HG02678 (cell line): ENCODE measurements around the gene PSMD10.

Source experiments
- ATAC-seq: cut with Tn5 transposase; IDR thresholded peaks from one replicate; pipeline ENCODE4 v1.9.1; 2021; ENCODE audit warnings: mild to moderate bottlenecking, moderate library complexity; ENCODE audit not compliant: unreplicated experiment

Gene PSMD10

DNA sequence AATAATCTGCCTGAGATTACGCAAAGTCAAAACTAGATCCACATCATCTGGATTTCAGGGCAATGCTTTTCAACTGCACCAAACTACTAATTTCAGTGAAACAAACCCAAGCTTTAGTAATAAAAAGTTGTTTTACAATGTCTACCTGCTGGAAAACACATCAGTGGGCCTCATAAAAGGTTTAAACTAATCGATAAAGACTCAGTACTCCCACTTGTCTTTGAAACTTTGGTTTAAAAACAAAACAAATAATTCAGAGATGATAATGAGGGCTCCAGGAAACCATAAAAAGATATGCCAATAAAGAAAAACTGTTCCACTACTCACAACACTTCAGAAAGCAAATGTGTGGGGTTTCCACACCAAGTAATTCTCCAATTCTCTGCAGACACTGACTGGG lies 10.2 kb downstream of the PSMD10 start:
- ATAC-seq = no peak

DNA sequence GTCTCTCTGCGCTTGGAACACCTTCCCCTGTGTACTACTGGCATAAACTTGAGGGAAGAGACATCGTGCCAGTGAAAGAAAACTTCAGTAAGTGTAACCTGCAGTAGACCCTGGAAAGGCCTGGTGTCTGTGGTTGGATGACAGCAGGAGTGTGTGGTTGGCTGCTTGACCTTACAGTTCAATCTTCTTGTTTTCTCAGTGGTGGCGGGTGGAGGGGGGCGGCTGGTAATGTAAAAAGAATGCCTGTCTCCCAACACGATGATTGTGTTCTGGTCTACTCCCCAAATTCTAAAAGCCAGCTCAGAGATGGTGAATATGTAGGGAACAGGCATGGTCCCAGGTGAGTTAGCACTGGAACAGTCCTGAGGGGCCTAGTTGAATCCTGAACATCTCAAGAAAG lies 18.6 kb downstream of the PSMD10 start:
- ATAC-seq = no peak

DNA sequence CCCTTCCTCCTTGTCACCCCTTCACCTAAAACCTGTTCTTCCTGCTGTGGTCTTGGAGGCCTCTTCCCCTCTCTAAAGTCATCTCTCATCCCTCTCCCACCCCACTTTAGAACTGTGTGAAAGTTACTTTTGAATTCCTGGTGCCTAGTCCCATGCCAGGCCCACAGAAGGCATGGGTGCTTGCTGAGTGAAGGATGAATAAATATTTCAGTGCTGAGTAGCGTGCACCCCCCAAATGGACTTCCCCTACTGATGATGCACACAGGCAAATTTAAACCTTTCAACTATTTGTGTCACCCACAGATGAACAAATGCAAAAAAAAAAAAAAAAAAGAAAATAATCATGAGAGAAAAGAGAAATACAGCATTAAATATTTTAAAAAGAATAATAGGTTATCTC lies 19.8 kb downstream of the PSMD10 start:
- no peak for ATAC-seq

DNA sequence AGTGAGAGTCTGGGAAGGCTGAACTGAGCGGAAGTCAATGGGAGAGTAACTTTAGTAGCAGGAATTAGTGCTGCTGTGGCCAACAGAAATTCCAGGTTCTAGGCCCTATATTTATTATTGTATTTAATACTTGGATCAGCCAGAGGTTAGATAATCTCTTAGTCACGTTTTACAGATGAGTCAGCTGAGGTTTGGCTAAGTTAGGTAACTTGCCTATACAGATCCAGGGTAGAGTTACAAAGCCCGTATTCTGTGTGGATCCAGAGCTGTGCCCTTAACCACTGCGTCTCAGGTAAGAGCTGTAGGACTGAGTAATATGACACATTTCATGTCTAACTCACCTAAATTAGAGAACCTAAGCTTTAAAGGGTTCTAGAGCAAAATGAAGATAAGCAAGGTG lies 20.5 kb downstream of the PSMD10 start:
- no peak for ATAC-seq

DNA sequence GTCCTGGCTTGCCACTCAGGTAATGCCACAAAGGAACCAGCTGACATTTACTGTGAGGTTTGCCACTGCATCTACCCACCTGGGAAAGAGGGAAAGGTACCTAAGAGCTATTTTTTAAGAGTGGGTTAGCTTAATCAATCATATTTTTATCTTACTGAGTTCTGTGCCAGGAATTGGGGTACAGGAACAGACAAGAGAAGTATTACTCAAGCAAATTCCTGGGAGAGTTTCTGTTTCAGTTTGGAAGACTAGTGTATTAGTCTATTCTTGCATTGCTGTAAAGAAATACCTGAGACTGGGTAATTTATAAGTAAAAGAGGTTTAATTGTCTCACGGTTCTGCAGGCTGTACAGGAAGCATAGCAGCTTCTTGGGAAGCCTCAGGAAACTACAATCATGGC lies 23.2 kb downstream of the PSMD10 start:
- no peak for ATAC-seq

DNA sequence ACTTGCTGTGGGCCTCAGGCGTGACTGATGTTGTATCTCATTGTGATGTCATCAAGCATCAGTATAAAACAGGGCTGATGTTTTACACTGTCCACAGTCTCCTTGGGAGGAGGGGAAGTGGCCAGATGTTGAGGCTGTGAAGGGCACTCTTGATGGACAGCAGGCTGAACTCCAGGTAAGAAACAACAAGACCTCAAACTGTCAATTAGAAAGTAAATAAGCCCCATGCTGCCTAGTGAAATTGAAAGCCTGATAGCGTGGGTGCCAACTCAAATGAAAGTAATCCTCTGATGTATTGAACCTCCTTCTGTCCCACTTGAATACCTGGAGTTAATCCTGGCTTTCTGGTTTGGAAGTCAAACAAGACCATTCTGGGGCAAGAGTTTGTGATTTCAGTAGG lies 26.7 kb downstream of the PSMD10 start:
- no peak for ATAC-seq

DNA sequence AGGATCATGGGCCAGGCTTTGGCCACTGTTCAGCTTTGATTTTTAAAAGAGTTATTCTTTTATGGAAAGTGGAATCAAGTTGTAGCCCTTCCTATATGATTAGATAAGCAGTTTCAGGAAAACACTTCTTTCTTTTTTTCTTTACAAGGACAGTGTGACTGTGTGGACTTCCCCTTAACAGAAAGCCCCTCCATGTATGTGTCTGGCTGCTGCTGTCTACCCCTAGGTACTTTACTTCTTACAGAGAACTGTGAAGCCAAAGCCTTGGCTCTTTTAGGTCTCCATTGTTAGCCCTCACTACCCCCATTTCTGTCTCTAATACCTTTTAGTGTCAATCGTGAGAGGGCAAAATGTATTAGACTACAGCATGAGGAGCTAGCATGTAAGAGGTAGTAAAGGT lies 27.3 kb downstream of the PSMD10 start:
- no peak for ATAC-seq

DNA sequence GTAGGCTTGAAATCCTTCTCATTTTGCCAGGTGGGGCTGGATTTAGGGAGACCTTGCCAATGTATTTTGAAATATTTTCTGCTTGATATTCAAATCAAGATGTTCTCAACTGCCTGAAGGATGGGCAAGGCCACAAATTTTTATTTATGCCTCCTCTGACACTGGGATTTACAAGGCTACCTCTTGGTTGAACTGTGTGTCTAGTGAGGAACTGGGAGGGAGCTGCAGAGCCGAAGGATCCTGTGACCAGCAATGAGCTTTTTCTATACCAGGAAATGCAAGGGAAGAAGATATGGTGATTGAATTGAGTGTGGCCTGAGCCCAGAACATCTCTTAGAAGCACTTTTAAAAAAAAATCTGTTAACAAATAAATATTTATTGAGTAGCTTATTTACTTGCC lies 31.5 kb downstream of the PSMD10 start:
- no peak for ATAC-seq

DNA sequence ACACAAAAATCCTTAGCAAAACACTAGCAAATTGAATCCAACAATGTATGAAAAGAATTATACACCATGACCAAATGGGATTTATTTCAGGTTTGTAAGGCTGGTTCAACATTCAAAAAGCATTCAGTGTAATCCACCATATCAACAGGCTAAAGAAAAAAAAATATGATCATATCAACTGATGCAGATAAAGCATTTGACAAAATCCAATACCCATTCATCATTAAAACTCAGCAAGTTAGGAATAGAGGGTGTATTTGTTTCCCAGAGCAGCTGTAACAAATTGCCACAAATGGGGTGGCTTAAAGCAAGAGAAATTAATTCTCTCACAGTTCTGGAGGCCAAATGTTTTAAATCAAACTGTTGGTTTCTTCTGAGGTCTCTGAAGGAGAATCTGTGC lies 35.8 kb downstream of the PSMD10 start:
- ATAC-seq = no peak

DNA sequence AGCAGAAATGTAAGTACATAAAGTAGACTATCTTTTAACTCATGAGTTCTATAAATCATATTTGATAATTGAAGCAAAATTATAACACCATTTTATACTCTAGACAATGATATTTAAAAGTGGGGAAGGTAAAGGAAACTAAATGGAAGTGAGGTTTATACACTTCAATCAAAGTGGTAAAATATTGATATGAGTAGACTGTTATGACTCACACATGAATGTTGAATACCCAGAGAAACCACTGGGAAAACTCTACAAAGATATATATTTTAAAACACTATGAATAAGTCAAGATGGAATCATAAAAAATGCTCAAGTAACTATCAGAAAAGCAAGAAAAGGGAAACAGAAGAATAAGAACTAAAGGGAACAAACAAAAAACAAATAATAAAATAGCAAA lies 38.1 kb downstream of the PSMD10 start:
- ATAC-seq = no peak

DNA sequence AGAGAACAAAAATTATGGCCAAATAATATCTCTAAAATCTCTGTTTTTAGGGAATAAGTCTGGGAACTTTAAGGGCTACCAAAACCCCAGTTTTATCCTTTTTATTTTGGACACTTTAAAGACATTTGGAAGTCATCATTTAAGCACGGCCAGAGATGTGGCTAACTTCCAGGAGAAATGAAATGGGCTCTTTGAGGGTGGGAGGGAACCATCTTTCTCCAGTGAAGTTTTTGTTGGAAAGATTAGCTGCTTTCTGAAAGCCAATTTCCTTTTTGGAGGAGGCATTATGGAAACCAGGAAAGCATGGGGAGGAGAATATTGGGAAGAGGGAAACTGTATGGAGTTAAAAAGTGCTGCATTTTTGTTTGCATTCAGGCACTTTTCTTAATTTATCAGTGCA lies 41.7 kb downstream of the PSMD10 start:
- no peak for ATAC-seq

DNA sequence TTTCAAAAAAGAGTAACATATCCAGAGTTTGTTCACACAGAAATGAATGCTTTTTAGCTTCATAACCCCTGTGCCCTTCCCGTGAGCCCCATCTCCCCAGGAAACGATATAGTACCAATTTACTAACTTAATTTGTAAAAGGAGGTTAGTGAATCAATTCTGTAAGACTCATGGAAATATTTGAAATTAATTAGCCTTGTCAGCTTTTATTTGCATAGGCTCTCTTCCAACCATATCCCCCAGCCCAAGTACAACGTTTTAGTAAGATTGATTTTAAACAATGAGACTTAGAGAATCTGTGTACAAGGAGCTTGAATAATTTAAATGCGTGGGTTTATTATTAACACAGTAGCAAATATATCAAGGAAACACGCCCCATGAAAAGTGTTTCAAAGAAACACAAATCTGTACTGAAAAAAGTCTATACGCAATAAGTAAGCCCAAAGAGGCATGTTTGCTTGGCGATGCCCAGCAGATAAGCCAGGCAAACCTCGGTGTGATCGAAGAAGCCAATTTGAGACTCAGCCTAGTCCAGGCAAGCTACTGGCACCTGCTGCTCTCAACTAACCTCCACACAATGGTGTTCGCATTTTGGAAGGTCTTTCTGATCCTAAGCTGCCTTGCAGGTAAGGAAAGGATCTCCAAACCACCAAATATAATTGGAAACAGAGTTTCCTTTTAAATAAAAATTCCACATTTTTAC lies 46.6 kb downstream of the PSMD10 start, which contains the start of gene VSIG1:
Gene VSIG1 (plus strand): TSS at position 512 of the 703 bp plus-strand sequence. CDS start 66 bp downstream, at position 578.
- no peak for ATAC-seq

DNA sequence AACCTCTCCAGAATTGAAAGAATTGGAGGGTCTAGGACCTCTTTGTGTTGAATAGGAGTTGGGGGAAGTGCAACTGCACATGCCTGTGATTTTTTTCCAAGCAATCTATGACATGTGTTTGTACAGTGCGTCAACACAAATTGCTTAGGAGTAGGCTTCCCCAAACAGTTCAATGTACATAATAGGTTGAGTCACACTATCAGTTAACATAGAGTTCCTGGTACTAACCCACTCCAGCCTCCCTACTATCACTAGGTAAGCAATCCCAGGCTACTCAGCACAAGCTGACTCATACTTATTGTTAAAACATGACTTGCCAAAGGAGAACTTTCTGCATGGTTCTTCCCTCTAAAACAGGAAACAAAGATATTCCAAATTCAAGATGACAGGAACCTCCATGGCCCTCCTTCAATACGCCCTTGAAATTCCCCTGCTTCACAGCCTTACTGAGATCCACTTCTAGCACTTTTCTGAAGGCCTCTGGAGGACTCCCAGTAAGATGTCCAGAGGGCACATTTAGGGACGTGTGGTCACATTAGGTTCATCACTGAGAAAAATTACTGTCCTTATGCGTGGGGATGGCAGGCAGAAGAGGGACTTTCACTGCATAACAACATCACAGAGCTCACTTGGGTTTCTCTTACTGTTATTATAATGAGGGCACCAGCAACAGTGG lies 54.9 kb downstream of the PSMD10 start:
- ATAC-seq = no peak

DNA sequence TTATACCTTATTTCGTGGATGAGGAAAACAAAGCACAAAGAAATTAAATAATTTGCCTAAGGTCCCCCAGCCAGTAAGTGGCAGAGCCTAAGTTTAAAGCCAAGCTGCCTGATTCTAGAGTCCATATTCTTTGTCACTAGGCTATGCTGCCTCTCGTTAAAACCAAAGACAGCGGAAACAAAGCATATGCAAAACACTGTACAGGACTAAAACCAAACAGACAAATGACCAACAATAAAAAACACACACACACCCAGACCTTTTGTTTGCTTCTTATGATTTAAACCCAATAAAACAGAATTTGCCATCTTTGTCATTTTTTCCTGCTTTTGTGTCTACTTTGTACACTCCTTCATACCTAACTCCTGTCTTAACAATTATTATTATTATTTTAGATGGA lies 56.6 kb downstream of the PSMD10 start:
- no peak for ATAC-seq
